K562 (cell line): ENCODE data around the gene PDLIM4. TPM values are rescaled to one million over a fixed set of nuclear protein-coding genes. Genes with fewer than 3 reads are reported as not detected.

ENCODE experiments used
- ATAC-seq: fragments of 200-7000 bp; cut with Tn5 transposase; 3 replicates; pipeline ENCODE4 v1.9.1; 2020; ENCODE audit warnings: moderate library complexity
- BruUV-seq: library from RNA; stranded (reverse); fragments of 400-500 nt; replicated peaks from 2 replicates; lab custom pipeline; 2021; lab: Mats Ljungman, UMichigan
- CTCF ChIA-PET: fragments of 300-600 bp; formaldehyde crosslinking; extraction: SDS; loops from one replicate; lab custom pipeline; 2021; ENCODE audit warnings: low intra/inter-chr PET ratio; lab: Yijun Ruan, JAX
- POLR2A ChIA-PET: fragments of 300-600, 350-650 bp; sonication (Branson Sonifier 250); formaldehyde crosslinking; extraction: SDS; loops from one replicate; lab custom pipeline; 2021; ENCODE audit warnings: antibody characterized with exemption, inconsistent platforms; lab: Yijun Ruan, JAX
- DNase-seq, 4 experiments: peaks; one replicate each; pipeline versions ENCODE4 v3.0.0 to v3.0.0-alpha.2; 2011 to 2018; ENCODE audit warnings: low spot score in 3 of 4, mixed read lengths in 3 of 4; ENCODE audit errors: extremely low read depth in 1 of 4
- FAIRE-seq: peaks from 2 replicates; lab custom pipeline; 2011; peaks lifted over from hg19 to GRCh38; lab: Jason Lieb, UNC
- H2AFZ ChIP-seq: 2 replicates; pipeline ENCODE4 v1.6.0; 2011; ENCODE audit warnings: low read depth, low read length, control low read depth, inconsistent platforms
- H3K27ac ChIP-seq: fragments of 200-600 bp; 3 replicates; pipeline ENCODE4 v1.8.0; 2011; ENCODE audit warnings: low read depth, mild to moderate bottlenecking, control low read depth, inconsistent platforms, low read length, moderate library complexity, mixed read lengths; ENCODE audit errors: extremely low read depth
- H3K27me3 ChIP-seq, 2 experiments: fragments of 300-600 bp in 1 of 2; 2 replicates in 1 of 2; 3 replicates in 1 of 2; pipeline versions ENCODE4 v1.6.0 to v1.8.0; 2011; ENCODE audit warnings: inconsistent platforms in 2 of 2, low read length in 2 of 2, mild to moderate bottlenecking in 1 of 2, mixed read lengths in 1 of 2, moderate library complexity in 1 of 2; ENCODE audit not compliant: control insufficient read depth in 2 of 2, insufficient read depth in 2 of 2
- H3K36me3 ChIP-seq: fragments of 300-600 bp; 3 replicates; pipeline ENCODE4 v1.8.0; 2011; ENCODE audit warnings: mild to moderate bottlenecking, low read length, inconsistent platforms; ENCODE audit not compliant: control insufficient read depth, insufficient read depth
- H3K4me1 ChIP-seq, 2 experiments: fragments of 200-600 bp in 1 of 2; replicated peaks in 1 of 2; 2 replicates in 1 of 2; 3 replicates in 1 of 2; pipeline versions ENCODE4 v1.5.1 to v1.8.0; 2011; ENCODE audit warnings: inconsistent platforms in 2 of 2, low read length in 2 of 2, mild to moderate bottlenecking in 1 of 2, mixed read lengths in 1 of 2, moderate library complexity in 1 of 2; ENCODE audit not compliant: control insufficient read depth in 2 of 2, insufficient read depth in 2 of 2
- H3K4me2 ChIP-seq: 2 replicates; pipeline ENCODE4 v1.6.1; 2011; ENCODE audit warnings: low read length, control low read depth, inconsistent platforms, mixed read lengths; ENCODE audit not compliant: insufficient read depth
- H3K4me3 ChIP-seq: fragments of 200-600 bp; sonication (generic), shearing (Covaris generic); 2 replicates; pipeline ENCODE4 v1.5.1; 2016; ENCODE audit warnings: control low read depth, inconsistent platforms
- H3K79me2 ChIP-seq: fragments of 200-600 bp; 3 replicates; pipeline ENCODE4 v1.8.0; 2011; ENCODE audit warnings: low read length, inconsistent platforms; ENCODE audit not compliant: control insufficient read depth, insufficient read depth
- H3K9ac ChIP-seq, 2 experiments: 2 replicates each; pipeline versions ENCODE4 v1.6.0 to v1.6.1; 2011; ENCODE audit warnings: low read depth in 2 of 2, low read length in 2 of 2, control low read depth in 1 of 2, inconsistent platforms in 1 of 2, mild to moderate bottlenecking in 1 of 2, mixed read lengths in 1 of 2; ENCODE audit not compliant: insufficient read depth in 1 of 2
- H3K9me1 ChIP-seq: one replicate; pipeline ENCODE4 v1.6.0; 2011; ENCODE audit warnings: inconsistent platforms, mild to moderate bottlenecking, low read length, moderate library complexity; ENCODE audit not compliant: control insufficient read depth, insufficient read depth
- H3K9me3 ChIP-seq: replicated peaks from 2 replicates; pipeline ENCODE4 v1.5.1; 2011; ENCODE audit warnings: low read depth, low read length, inconsistent platforms; ENCODE audit not compliant: control insufficient read depth, insufficient read depth
- H4K20me1 ChIP-seq: replicated peaks from 2 replicates; pipeline ENCODE4 v1.6.1; 2011; ENCODE audit warnings: low read length, inconsistent platforms, mixed read lengths; ENCODE audit not compliant: control insufficient read depth, insufficient read depth
- FIP1L1 ChIP-seq: fragments of 200-400 bp; formaldehyde crosslinking; IDR thresholded peaks from 2 replicates; pipeline ENCODE4 v1.6.1; 2018; ENCODE audit warnings: mild to moderate bottlenecking, low read depth, low read length; ENCODE audit not compliant: poor library complexity, severe bottlenecking
- GATA2 ChIP-seq: sonication (generic); formaldehyde crosslinking; IDR thresholded peaks from 2 replicates; pipeline ENCODE4 v1.4.0; 2020; ENCODE audit warnings: mild to moderate bottlenecking, missing genetic modification reagents
- NCOR1 ChIP-seq: fragments of 450-650 bp; IDR thresholded peaks from 2 replicates; pipeline ENCODE4 v1.6.1; 2016; ENCODE audit warnings: mild to moderate bottlenecking, moderate library complexity
- POLR2G ChIP-seq: fragments of 200-400 bp; formaldehyde crosslinking; IDR thresholded peaks from 2 replicates; pipeline ENCODE4 v1.6.1; 2017; ENCODE audit warnings: low read depth, mild to moderate bottlenecking, antibody characterized with exemption, low read length, moderate library complexity
- WGBS: fragments of 100-300 bp; shearing (Covaris generic); methylation state at CpG from one replicate; pipeline ENCODE4 v1.1.6; 2016; ENCODE audit warnings: low coverage, mixed read lengths; ENCODE audit not compliant: insufficient coverage; ENCODE audit errors: missing lambda C conversion rate; 5-methylcytosine and 5-hydroxymethylcytosine counted together
- in situ Hi-C: fragments of 300-500 bp; cut with MboI; formaldehyde crosslinking; loops from 4 replicates; pipeline ENCODE4 v1.15.0; 2018; ENCODE audit warnings: inconsistent platforms, mixed read lengths
- intact Hi-C: fragments of 100-400 bp; cut with micrococcal nuclease; formaldehyde crosslinking; loops from 2 replicates; pipeline ENCODE4 v1.14.2; 2022
- polyA plus RNA-seq, 8 experiments: library from polyadenylated mRNA; depleted of rRNA in 4 of 8; stranded (reverse) in 5 of 8; unstranded in 3 of 8; fragments of >200 nt; fragmentation: Nextera tagmentation in 2 of 8; fragmentation: Illumina TruSeq in 1 of 8; extraction: Ambion mirVana in 2 of 8; extraction: Trizol in 1 of 8; gene quantifications; 2 replicates each; pipeline versions ENCODE4 v1.2.1 to v1.2.3, GENCODE V29; 2011 to 2014; ENCODE audit warnings: inconsistent platforms in 1 of 8, missing spikeins in 1 of 8
- total RNA-seq, 7 experiments: library from RNA; depleted of rRNA in 6 of 7; stranded (reverse); fragments of >200 nt in 6 of 7; fragmentation: Illumina TruSeq in 2 of 7; extraction: Trizol in 2 of 7; gene quantifications; 2 replicates each; pipeline versions ENCODE4 v1.2.1 to v1.2.3, GENCODE V29; 2011 to 2021; ENCODE audit warnings: low replicate concordance in 1 of 7
- TF ChIP-seq, protein P1 (sequence below): fragments of 450-650 bp; IDR thresholded peaks from 2 replicates; pipeline ENCODE4 v1.6.1; 2018; ENCODE audit not compliant: partially characterized antibody

The PDLIM4 gene
- total and polyA plus RNA-seq, 9 of the 15 experiments (the other 6 are each of a cell fraction or from before 2014, with no cell fraction given): 0.28 to 32.8 (median 13.1) TPM

DNA sequence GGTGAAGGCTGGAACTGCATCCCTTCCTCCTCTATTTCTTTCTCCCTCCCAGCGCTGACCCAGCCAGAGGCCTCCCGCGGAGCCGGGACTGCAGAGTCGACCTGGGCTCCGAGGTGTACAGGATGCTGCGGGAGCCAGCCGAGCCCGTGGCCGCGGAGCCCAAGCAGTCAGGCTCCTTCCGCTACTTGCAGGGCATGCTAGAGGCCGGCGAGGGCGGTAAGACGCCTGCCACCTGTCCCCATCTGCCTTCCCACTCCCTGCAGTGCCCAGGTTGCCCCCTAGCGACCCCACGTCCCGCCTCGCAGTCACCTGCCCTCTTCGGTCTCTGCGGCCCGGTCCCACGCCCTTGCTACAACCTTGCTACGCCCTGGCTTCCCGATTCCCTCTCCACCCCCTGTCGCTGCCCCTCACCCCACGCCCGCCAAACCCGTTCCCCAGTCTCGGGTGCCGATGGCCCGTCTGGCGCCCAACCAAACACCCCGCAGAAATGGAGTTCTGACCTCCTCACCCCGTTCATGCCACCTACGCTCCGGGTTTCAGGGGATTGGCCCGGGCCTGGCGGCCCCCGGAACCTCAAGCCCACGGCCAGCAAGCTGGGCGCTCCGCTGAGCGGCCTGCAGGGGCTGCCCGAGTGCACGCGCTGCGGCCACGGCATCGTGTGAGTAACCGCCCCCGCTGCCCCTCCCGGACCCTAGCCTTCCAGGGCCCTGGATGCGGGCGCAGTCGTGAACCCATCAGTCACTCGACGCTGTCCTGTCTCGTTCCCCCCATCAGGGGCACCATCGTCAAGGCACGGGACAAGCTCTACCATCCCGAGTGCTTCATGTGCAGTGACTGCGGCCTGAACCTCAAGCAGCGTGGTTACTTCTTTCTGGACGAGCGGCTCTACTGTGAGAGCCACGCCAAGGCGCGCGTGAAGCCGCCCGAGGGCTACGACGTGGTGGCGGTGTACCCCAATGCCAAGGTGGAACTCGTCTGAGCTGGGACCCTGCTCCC is 14.1 kb downstream of the PDLIM4 start:
- Histone ChIP-seq H3K27me3 (no peaks in the 10 kb centered on the region), H3K27ac (no peak overlapping the region), H4K20me1 (no peaks in the 10 kb centered on the region), H3K9me1 (no peaks in the 10 kb centered on the region), H3K4me2 (no peak overlapping the region), H3K4me3 (no peak overlapping the region), H3K9me3 (no peaks in the 10 kb centered on the region), H3K79me2 (no peaks in the 10 kb centered on the region), H3K36me3 (peaks cover 16% of the 10 kb centered on the region; the same call in 2 of the 3 replicates), H2AFZ (no peak overlapping the region), H3K4me1 (peaks cover 12 to 39% of the 10 kb centered on the region in 2 experiments; a peak in 4 of 5 replicates), H3K9ac (no peak overlapping the region)
- TF ChIP-seq FIP1L1 (peak; percentile 21), NCOR1 (no peak), POLR2G (peak; percentile 45; the same call in 1 of the 2 replicates), GATA2 (no peak)
- TF ChIP-seq, protein P1, sequence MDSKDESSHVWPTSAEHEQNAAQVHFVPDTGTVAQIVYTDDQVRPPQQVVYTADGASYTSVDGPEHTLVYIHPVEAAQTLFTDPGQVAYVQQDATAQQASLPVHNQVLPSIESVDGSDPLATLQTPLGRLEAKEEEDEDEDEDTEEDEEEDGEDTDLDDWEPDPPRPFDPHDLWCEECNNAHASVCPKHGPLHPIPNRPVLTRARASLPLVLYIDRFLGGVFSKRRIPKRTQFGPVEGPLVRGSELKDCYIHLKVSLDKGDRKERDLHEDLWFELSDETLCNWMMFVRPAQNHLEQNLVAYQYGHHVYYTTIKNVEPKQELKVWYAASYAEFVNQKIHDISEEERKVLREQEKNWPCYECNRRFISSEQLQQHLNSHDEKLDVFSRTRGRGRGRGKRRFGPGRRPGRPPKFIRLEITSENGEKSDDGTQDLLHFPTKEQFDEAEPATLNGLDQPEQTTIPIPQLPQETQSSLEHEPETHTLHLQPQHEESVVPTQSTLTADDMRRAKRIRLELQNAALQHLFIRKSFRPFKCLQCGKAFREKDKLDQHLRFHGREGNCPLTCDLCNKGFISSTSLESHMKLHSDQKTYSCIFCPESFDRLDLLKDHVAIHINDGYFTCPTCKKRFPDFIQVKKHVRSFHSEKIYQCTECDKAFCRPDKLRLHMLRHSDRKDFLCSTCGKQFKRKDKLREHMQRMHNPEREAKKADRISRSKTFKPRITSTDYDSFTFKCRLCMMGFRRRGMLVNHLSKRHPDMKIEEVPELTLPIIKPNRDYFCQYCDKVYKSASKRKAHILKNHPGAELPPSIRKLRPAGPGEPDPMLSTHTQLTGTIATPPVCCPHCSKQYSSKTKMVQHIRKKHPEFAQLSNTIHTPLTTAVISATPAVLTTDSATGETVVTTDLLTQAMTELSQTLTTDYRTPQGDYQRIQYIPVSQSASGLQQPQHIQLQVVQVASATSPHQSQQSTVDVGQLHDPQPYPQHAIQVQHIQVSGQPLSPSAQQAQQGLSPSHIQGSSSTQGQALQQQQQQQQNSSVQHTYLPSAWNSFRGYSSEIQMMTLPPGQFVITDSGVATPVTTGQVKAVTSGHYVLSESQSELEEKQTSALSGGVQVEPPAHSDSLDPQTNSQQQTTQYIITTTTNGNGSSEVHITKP: no peak
- POLR2A ChIA-PET: interaction anchor here (0.6 to 1.1 kb wide), 5 partner anchors 10 to 269 kb away, joined by 3 to 4 read pairs (median 3); partner anchors contain the start of genes SLC22A4 and SLC22A5
- FAIRE-seq: no peak
- CTCF ChIA-PET: interaction anchor here (1.1 to 2.0 kb wide), 3 partner anchors 42 to 206 kb away, joined by 3 to 11 read pairs (median 7); no protein-coding TSS in a partner anchor
- BruUV-seq: no TSS peak
- intact Hi-C loops: loop anchor here (1.0 to 5.0 kb wide), 5 partner anchors 34 to 230 kb away; partner anchors contain the start of gene SLC22A5
- whole genome bisulfite sequencing: 89% methylated on average over 41 of the region's 77 CpGs
- DNase-seq: no peak
- no peak for ATAC-seq
- in situ Hi-C loops: no loop called here
